ENCODE data around the gene LRRC8D.

GRCh38 chr1:89908273-89908671, 87.4 kb downstream of the LRRC8D start:
- TF ChIP-seq, protein P1, sequence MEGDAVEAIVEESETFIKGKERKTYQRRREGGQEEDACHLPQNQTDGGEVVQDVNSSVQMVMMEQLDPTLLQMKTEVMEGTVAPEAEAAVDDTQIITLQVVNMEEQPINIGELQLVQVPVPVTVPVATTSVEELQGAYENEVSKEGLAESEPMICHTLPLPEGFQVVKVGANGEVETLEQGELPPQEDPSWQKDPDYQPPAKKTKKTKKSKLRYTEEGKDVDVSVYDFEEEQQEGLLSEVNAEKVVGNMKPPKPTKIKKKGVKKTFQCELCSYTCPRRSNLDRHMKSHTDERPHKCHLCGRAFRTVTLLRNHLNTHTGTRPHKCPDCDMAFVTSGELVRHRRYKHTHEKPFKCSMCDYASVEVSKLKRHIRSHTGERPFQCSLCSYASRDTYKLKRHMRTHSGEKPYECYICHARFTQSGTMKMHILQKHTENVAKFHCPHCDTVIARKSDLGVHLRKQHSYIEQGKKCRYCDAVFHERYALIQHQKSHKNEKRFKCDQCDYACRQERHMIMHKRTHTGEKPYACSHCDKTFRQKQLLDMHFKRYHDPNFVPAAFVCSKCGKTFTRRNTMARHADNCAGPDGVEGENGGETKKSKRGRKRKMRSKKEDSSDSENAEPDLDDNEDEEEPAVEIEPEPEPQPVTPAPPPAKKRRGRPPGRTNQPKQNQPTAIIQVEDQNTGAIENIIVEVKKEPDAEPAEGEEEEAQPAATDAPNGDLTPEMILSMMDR (IDR thresholded peaks at IDR 0.05) = no peak
- no peak for TF ChIP-seq POLR2A (IDR thresholded peaks at IDR 0.05)

Data from lower leg skin (tissue), 3 donors.